NOMO-1 (cell line): ENCODE measurements around the gene ZNF516.

Experiments
- DNase-seq, 2 experiments: peaks; one replicate each; lab custom pipeline; 2025; ENCODE audit not compliant: unreplicated experiment in 2 of 2; lab: John Stamatoyannopoulos, UW

ZNF516 gene

GRCh38 chr18:76371301-76372203 lies 123.5 kb downstream of the ZNF516 start:
- DNase-seq = no peak

GRCh38 chr18:76370686-76371085 lies 124.4 kb downstream of the ZNF516 start:
- DNase-seq = no peak

- DNase-seq = no peak
These were observed 124.8 kb downstream of the ZNF516 start for GRCh38 chr18:76370201-76370600.

- DNase-seq = no peak
These were observed 125.3 kb downstream of the ZNF516 start for GRCh38 chr18:76369791-76370190.

GRCh38 chr18:76368976-76369375 lies 126.1 kb downstream of the ZNF516 start:
- no peak for DNase-seq

GRCh38 chr18:76368271-76368670 lies 126.8 kb downstream of the ZNF516 start:
- no peak for DNase-seq

- DNase-seq = no peak
These were observed 127.6 kb downstream of the ZNF516 start for GRCh38 chr18:76367168-76368125.

- no peak for DNase-seq
These were observed 129.5 kb downstream of the ZNF516 start for GRCh38 chr18:76365561-76365960.

GRCh38 chr18:76364282-76365259 lies 130.5 kb downstream of the ZNF516 start:
- DNase-seq = no peak

- DNase-seq = no peak
These were observed 131.5 kb downstream of the ZNF516 start for GRCh38 chr18:76363436-76364120.

GRCh38 chr18:76362676-76363075 lies 132.4 kb downstream of the ZNF516 start:
- DNase-seq = no peak

- no peak for DNase-seq
These were observed 133.8 kb downstream of the ZNF516 start for GRCh38 chr18:76361219-76361618.

- DNase-seq = no peak
These were observed 135.1 kb downstream of the ZNF516 start for GRCh38 chr18:76359909-76360308.

- no peak for DNase-seq
These were observed 136.3 kb downstream of the ZNF516 start for GRCh38 chr18:76358774-76359173.

GRCh38 chr18:76357585-76358260 lies 137.3 kb downstream of the ZNF516 start:
- no peak for DNase-seq

- DNase-seq = no peak
These were observed 137.9 kb downstream of the ZNF516 start for GRCh38 chr18:76357174-76357573.

GRCh38 chr18:76356666-76357065 lies 138.4 kb downstream of the ZNF516 start:
- DNase-seq = no peak

- DNase-seq = no peak
These were observed 140.7 kb downstream of the ZNF516 start for GRCh38 chr18:76354348-76354747.

GRCh38 chr18:76353500-76353899 lies 141.5 kb downstream of the ZNF516 start:
- DNase-seq = no peak
